ENCODE measurements around the gene DDX6.

GRCh38 chr11:118706546-118706825, 84.5 kb downstream of the DDX6 start:
- TF ChIP-seq, protein P1, sequence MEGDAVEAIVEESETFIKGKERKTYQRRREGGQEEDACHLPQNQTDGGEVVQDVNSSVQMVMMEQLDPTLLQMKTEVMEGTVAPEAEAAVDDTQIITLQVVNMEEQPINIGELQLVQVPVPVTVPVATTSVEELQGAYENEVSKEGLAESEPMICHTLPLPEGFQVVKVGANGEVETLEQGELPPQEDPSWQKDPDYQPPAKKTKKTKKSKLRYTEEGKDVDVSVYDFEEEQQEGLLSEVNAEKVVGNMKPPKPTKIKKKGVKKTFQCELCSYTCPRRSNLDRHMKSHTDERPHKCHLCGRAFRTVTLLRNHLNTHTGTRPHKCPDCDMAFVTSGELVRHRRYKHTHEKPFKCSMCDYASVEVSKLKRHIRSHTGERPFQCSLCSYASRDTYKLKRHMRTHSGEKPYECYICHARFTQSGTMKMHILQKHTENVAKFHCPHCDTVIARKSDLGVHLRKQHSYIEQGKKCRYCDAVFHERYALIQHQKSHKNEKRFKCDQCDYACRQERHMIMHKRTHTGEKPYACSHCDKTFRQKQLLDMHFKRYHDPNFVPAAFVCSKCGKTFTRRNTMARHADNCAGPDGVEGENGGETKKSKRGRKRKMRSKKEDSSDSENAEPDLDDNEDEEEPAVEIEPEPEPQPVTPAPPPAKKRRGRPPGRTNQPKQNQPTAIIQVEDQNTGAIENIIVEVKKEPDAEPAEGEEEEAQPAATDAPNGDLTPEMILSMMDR (IDR thresholded peaks at IDR 0.05; ENCODE audit: low read length): no peak
- TF ChIP-seq EZH2 (IDR thresholded peaks at IDR 0.05; ENCODE audit: borderline replicate concordance, low read length): no peak

All from OCI-LY1 (cell line).